PC-3 (cell line): ENCODE results near the gene HBE1.

Experiments used
- CTCF ChIP-seq: fragments of 300-600 bp; sonication (generic); conservative IDR thresholded peaks from 2 replicates; pipeline ENCODE4 v1.5.1; 2017; ENCODE audit warnings: antibody characterized with exemption, low read depth, mild to moderate bottlenecking, low read length
- EZH2 ChIP-seq: fragments of 300-600 bp; sonication (generic); IDR thresholded peaks from one replicate; pipeline ENCODE4 v1.6.1; 2017; ENCODE audit warnings: antibody characterized with exemption, mild to moderate bottlenecking, low read length; ENCODE audit not compliant: unreplicated experiment

- TF ChIP-seq CTCF (no peak), EZH2 (no peak)
Observed at GRCh38 chr11:5286351-5286750, 16.6 kb upstream of the HBE1 start.
